Measurements from ENCODE around the gene ABI3.
"Not testable (repeated sequence)": the region's sequence is repeated elsewhere in the genome, so short reads cannot be mapped to it uniquely, and the experiment has no call there.

ABI3 gene

DNA sequence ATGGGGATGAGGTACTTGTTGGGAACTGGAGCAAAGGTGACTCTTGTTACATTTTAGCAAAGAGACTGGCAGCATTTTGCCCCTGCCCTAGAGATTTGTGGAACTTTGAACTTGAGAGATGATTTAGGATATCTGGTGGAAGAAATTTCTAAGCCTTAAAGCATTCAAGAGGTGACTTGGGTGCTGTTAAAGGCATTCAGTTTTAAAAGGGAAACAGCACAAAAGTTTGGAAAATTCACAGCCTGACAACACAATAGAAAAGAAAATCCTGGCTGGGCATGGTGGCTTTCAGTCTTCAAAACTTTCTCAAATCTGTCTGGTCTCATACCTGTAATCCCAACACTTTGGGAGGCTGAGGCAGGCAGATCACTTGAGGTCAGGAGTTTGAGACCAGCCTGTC, 26.0 kb upstream of the ABI3 start:
- not testable (repeated sequence) for H3K4me3 ChIP-seq (ENCODE audit: low read length)

DNA sequence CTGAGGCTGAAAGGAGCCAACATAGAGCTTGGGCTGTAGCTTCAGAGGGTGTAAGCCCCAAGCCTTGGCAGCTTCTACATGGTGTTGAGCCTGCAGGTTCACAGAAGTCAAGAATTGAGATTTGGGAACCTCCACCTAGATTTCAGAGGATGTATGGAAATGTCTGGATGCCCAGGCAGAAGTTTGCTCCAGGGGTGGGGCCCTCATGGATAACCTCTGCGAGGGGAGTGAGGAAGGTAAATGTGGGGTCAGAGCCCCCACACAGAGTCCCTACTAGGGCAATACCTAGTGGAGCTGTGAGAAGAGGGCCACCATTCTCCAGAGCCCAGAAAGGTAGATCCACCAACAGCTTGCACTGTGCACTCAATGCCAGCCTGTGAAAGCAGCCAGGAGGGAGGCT, 25.1 kb upstream of the ABI3 start:
- peaks cover 15% of the 10 kb centered on the region; the same call in 1 of the 2 replicates for H3K9me3 ChIP-seq (ENCODE audit: insufficient read depth, low read depth, low read length)
- WGBS: 77% methylated on average over 1 of the region's 1 CpG
- H3K9ac ChIP-seq (ENCODE audit: low read depth, low read length); H3K36me3 ChIP-seq (ENCODE audit: insufficient read depth, low read length); H3K4me1 ChIP-seq (ENCODE audit: insufficient read depth, low read length); H3K27me3 ChIP-seq (ENCODE audit: insufficient read depth, low read length); H3K27ac ChIP-seq (ENCODE audit: low read depth, low read length); H3K4me3 ChIP-seq (ENCODE audit: low read length): not testable (repeated sequence)

More for the DNA sequence above, 26.0 kb upstream of the ABI3 start:
- H3K9ac ChIP-seq (ENCODE audit: low read depth, low read length); H3K4me1 ChIP-seq (ENCODE audit: insufficient read depth, low read length); H3K27me3 ChIP-seq (ENCODE audit: insufficient read depth, low read length); H3K27ac ChIP-seq (ENCODE audit: low read depth, low read length); H3K36me3 ChIP-seq (ENCODE audit: insufficient read depth, low read length): not testable (repeated sequence)
- peaks cover 15% of the 10 kb centered on the region; the same call in 1 of the 2 replicates for H3K9me3 ChIP-seq (ENCODE audit: insufficient read depth, low read depth, low read length)

- no peaks in the 10 kb centered on the region for H3K27me3 ChIP-seq (ENCODE audit: insufficient read depth, low read length)
- no peak overlapping the region for H3K9ac ChIP-seq (ENCODE audit: low read depth, low read length)
- no peak overlapping the region for H3K27ac ChIP-seq (ENCODE audit: low read depth, low read length)
- peaks cover 15% of the 10 kb centered on the region; the same call in 1 of the 2 replicates for H3K9me3 ChIP-seq (ENCODE audit: insufficient read depth, low read depth, low read length)
- 97% methylated on average over 1 of the region's 3 CpGs for WGBS
- no peak overlapping the region for H3K4me3 ChIP-seq (ENCODE audit: low read length)
- no peaks in the 10 kb centered on the region for H3K4me1 ChIP-seq (ENCODE audit: insufficient read depth, low read length)
- H3K36me3 ChIP-seq (ENCODE audit: insufficient read depth, low read length): no peaks in the 10 kb centered on the region
Observed at GRCh38 chr17:49187301-49187700, 23.2 kb upstream of the ABI3 start.

- Histone ChIP-seq H3K27me3 (ENCODE audit: insufficient read depth, low read length) (no peaks in the 10 kb centered on the region), H3K9ac (ENCODE audit: low read depth, low read length) (no peak overlapping the region), H3K4me1 (ENCODE audit: insufficient read depth, low read length) (no peaks in the 10 kb centered on the region), H3K4me3 (ENCODE audit: low read length) (peak overlapping the region; percentile 14; the same call in 1 of the 2 replicates), H3K27ac (ENCODE audit: low read depth, low read length) (no peak overlapping the region), H3K9me3 (ENCODE audit: insufficient read depth, low read depth, low read length) (no peaks in the 10 kb centered on the region), H3K36me3 (ENCODE audit: insufficient read depth, low read length) (no peaks in the 10 kb centered on the region)
- 86% methylated on average over 3 of the region's 4 CpGs for WGBS
Observed at GRCh38 chr17:49190932-49191331, 19.6 kb upstream of the ABI3 start.

DNA sequence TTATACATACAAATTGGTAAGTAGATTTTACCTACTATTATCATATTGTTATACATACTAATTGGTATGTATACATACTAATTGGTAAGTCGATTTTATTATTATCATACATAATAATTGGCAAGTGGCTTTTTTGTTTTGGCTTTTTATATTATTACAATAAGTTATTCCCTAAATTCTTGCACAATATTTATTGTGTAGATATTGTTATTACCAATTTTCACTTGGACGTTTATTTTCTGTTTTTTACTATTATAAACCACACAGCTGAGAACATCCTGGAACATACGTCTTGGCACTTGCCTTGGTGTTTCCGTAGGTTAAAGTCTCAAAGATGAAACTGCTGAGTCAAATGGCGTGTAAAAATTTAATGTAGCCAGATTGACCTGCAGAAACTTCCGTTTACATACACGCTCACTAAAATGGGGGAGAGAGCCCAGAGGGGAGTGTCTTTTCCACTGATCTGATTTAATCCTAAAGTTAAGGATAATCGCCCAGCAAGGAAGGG, 19.0 kb upstream of the ABI3 start:
- 5% methylated on average over 5 of the region's 8 CpGs for WGBS
- Histone ChIP-seq H3K36me3 (ENCODE audit: insufficient read depth, low read length) (no peaks in the 10 kb centered on the region), H3K9ac (ENCODE audit: low read depth, low read length) (peak overlapping the region; percentile 93), H3K4me1 (ENCODE audit: insufficient read depth, low read length) (no peaks in the 10 kb centered on the region), H3K4me3 (ENCODE audit: low read length) (peak overlapping the region; percentile 89), H3K9me3 (ENCODE audit: insufficient read depth, low read depth, low read length) (no peaks in the 10 kb centered on the region), H3K27me3 (ENCODE audit: insufficient read depth, low read length) (no peaks in the 10 kb centered on the region), H3K27ac (ENCODE audit: low read depth, low read length) (peak overlapping the region; percentile 93; the same call in 1 of the 2 replicates)

GRCh38 chr17:49191917-49192741, 18.4 kb upstream of the ABI3 start:
- Histone ChIP-seq H3K4me1 (ENCODE audit: insufficient read depth, low read length) (no peaks in the 10 kb centered on the region), H3K9ac (ENCODE audit: low read depth, low read length) (peak overlapping the region; percentile 93), H3K36me3 (ENCODE audit: insufficient read depth, low read length) (no peaks in the 10 kb centered on the region), H3K27me3 (ENCODE audit: insufficient read depth, low read length) (no peaks in the 10 kb centered on the region), H3K4me3 (ENCODE audit: low read length) (peak overlapping the region; percentile 89), H3K9me3 (ENCODE audit: insufficient read depth, low read depth, low read length) (no peaks in the 10 kb centered on the region), H3K27ac (ENCODE audit: low read depth, low read length) (peak overlapping the region; percentile 93)
- WGBS: under 1% methylated on average over 53 of the region's 53 CpGs

GRCh38 chr17:49193513-49194296, 16.8 kb upstream of the ABI3 start:
- Histone ChIP-seq H3K36me3 (ENCODE audit: insufficient read depth, low read length) (no peaks in the 10 kb centered on the region), H3K27me3 (ENCODE audit: insufficient read depth, low read length) (no peaks in the 10 kb centered on the region), H3K9me3 (ENCODE audit: insufficient read depth, low read depth, low read length) (no peaks in the 10 kb centered on the region), H3K4me1 (ENCODE audit: insufficient read depth, low read length) (no peaks in the 10 kb centered on the region), H3K27ac (ENCODE audit: low read depth, low read length) (no peak overlapping the region), H3K9ac (ENCODE audit: low read depth, low read length) (peak overlapping the region; percentile 27), H3K4me3 (ENCODE audit: low read length) (peak overlapping the region; percentile 89)
- 10% methylated on average over 19 of the region's 21 CpGs for WGBS

DNA sequence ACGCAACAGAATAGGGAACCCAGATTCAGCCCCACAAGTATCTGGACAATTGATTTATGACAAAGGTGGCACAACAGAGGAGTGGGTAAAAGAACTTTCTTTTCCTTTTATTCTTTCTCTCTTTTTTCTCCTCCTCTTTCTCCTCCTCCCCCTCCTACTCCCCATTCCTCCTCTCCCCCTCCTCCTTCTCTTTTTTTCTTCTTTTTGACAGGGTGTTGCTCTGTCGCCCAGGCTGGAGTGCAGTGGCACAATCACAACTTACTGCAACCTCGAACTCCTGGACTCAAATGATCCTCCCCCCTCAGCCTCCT, 16.3 kb upstream of the ABI3 start:
- Histone ChIP-seq H3K36me3 (ENCODE audit: insufficient read depth, low read length) (no peaks in the 10 kb centered on the region), H3K9me3 (ENCODE audit: insufficient read depth, low read depth, low read length) (no peaks in the 10 kb centered on the region), H3K4me3 (ENCODE audit: low read length) (peak overlapping the region; percentile 89), H3K27me3 (ENCODE audit: insufficient read depth, low read length) (no peaks in the 10 kb centered on the region), H3K9ac (ENCODE audit: low read depth, low read length) (no peak overlapping the region), H3K27ac (ENCODE audit: low read depth, low read length) (no peak overlapping the region), H3K4me1 (ENCODE audit: insufficient read depth, low read length) (no peaks in the 10 kb centered on the region)
- WGBS: 72% methylated on average over 3 of the region's 3 CpGs

DNA sequence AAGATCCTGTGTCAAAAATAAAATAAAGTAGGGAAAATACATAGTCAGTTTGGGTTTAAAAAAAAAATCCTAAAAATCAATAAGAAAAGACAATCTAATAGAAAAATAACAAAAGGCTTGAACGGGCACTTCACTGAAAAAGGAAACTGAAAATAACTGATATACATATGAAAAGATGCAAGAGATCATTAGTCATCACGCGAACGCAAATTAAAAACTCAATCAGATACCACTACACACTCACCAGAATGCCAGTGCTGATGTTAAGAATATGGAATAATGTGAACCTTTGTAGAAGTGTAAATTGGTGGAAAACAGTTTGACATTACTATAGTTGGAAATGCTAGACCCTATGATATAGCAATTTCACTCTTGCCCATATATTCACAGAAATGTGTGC, 14.8 kb upstream of the ABI3 start:
- Histone ChIP-seq H3K27ac (ENCODE audit: low read depth, low read length) (no peak overlapping the region), H3K9me3 (ENCODE audit: insufficient read depth, low read depth, low read length) (no peaks in the 10 kb centered on the region), H3K4me3 (ENCODE audit: low read length) (no peak overlapping the region), H3K36me3 (ENCODE audit: insufficient read depth, low read length) (no peaks in the 10 kb centered on the region), H3K27me3 (ENCODE audit: insufficient read depth, low read length) (no peaks in the 10 kb centered on the region), H3K4me1 (ENCODE audit: insufficient read depth, low read length) (no peaks in the 10 kb centered on the region), H3K9ac (ENCODE audit: low read depth, low read length) (no peak overlapping the region)
- WGBS: no CpG with 5 or more reads among the region's 4 CpGs

DNA sequence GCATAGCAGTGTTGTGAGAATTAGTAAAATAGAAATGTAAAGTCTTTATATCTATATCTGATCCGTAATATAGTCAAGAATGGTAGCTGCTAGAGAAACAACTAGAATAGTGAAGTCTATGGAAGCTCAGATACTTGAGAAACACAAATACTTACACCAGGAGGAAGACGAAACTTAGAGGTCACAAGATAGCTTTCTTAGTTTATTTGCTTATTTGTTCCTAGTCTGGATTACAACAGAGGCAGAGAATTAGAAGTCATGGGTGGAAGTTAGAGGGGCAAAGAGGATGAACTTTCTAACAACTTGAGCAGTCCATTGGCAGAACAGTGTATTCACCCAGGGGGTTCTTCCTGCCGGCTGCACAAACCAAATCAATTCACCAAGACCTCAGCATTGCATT, 14.0 kb upstream of the ABI3 start:
- H3K4me1 ChIP-seq (ENCODE audit: insufficient read depth, low read length): no peaks in the 10 kb centered on the region
- H3K4me3 ChIP-seq (ENCODE audit: low read length): no peak overlapping the region
- H3K9ac ChIP-seq (ENCODE audit: low read depth, low read length): no peak overlapping the region
- no peaks in the 10 kb centered on the region for H3K36me3 ChIP-seq (ENCODE audit: insufficient read depth, low read length)
- H3K9me3 ChIP-seq (ENCODE audit: insufficient read depth, low read depth, low read length): no peaks in the 10 kb centered on the region
- WGBS: 78% methylated on average over 2 of the region's 3 CpGs
- H3K27me3 ChIP-seq (ENCODE audit: insufficient read depth, low read length): no peaks in the 10 kb centered on the region
- no peak overlapping the region for H3K27ac ChIP-seq (ENCODE audit: low read depth, low read length)

DNA sequence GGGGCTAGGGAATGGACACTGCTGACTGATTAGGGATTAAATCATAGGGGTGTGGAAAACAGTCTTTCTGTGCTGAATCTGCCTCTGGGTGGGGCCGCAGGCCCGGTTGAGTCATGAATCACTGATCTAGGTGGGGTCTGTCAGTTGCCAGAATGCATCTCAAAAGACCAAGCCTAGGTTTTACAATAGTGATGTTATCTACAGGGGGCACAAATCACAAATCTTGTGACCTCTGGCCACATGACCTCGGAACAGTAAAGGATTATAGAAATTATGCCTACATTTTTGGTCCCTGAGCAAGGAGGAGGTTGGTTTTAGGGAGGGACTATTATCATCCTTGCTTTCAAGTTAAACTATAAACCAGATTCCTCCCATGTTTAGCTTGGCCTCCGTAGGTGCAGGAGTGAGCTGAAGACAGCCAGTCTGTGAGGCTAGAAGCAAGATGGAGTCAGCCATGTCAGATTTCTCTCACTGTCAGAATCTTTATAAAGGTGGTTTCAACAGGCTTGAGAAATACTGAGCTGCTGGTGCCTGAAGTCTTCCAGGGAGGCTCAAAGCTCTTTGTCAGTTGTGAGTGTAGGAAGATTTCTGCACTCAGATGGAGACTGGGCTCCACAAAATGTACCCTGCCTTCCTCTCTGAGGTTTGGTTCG, 13.0 kb upstream of the ABI3 start:
- no peak overlapping the region for H3K9ac ChIP-seq (ENCODE audit: low read depth, low read length)
- no peak overlapping the region for H3K27ac ChIP-seq (ENCODE audit: low read depth, low read length)
- H3K4me1 ChIP-seq (ENCODE audit: insufficient read depth, low read length): no peaks in the 10 kb centered on the region
- no peak overlapping the region for H3K4me3 ChIP-seq (ENCODE audit: low read length)
- H3K27me3 ChIP-seq (ENCODE audit: insufficient read depth, low read length): no peaks in the 10 kb centered on the region
- no peaks in the 10 kb centered on the region for H3K9me3 ChIP-seq (ENCODE audit: insufficient read depth, low read depth, low read length)
- H3K36me3 ChIP-seq (ENCODE audit: insufficient read depth, low read length): no peaks in the 10 kb centered on the region
- WGBS: 73% methylated on average over 5 of the region's 5 CpGs
